DND-41 (cell line): Measurements from ENCODE around the gene SPATC1L.

Experiments used
- ATAC-seq: fragments of 200-7000 bp; cut with Tn5 transposase; 3 replicates; pipeline ENCODE4 v1.9.1; 2021; ENCODE audit warnings: low read depth; ENCODE audit not compliant: insufficient read depth
- DNase-seq: peaks from one replicate; pipeline ENCODE4 v3.0.0-alpha.2; 2020
- H2AFZ ChIP-seq: 2 replicates; pipeline ENCODE4 v1.6.0; 2012; ENCODE audit warnings: low read depth, low read length
- H3K27ac ChIP-seq: 2 replicates; pipeline ENCODE4 v1.5.1; 2012; ENCODE audit warnings: low read length, inconsistent platforms
- H3K27me3 ChIP-seq: fragments of 200-600 bp; sonication (generic); 2 replicates; pipeline ENCODE4 v1.6.0; 2012; ENCODE audit warnings: low read length, mild to moderate bottlenecking, inconsistent platforms; ENCODE audit not compliant: insufficient read depth, poor library complexity
- H3K36me3 ChIP-seq: 2 replicates; pipeline ENCODE4 v1.5.1; 2012; ENCODE audit warnings: low read length, inconsistent platforms; ENCODE audit not compliant: insufficient read depth
- H3K4me1 ChIP-seq: 2 replicates; pipeline ENCODE4 v1.5.1; 2012; ENCODE audit warnings: mild to moderate bottlenecking, low read length; ENCODE audit not compliant: insufficient read depth
- H3K4me2 ChIP-seq: 2 replicates; pipeline ENCODE4 v1.6.0; 2012; ENCODE audit warnings: mild to moderate bottlenecking, moderate library complexity, low read length, inconsistent platforms; ENCODE audit not compliant: insufficient read depth
- H3K4me3 ChIP-seq, 2 experiments: fragments of 200-600 bp in 1 of 2; shearing (Covaris generic) in 1 of 2; 2 replicates each; pipeline ENCODE4 v1.5.1; 2012 to 2016; ENCODE audit warnings: inconsistent platforms in 2 of 2, low read length in 2 of 2, mild to moderate bottlenecking in 2 of 2, low read depth in 1 of 2, moderate library complexity in 1 of 2
- H3K79me2 ChIP-seq: 2 replicates; pipeline ENCODE4 v1.6.0; 2012; ENCODE audit warnings: low read length, inconsistent platforms; ENCODE audit not compliant: insufficient read depth
- H3K9ac ChIP-seq: 2 replicates; pipeline ENCODE4 v1.6.0; 2012; ENCODE audit warnings: low read depth, mild to moderate bottlenecking, inconsistent platforms, low read length, moderate library complexity
- H3K9me3 ChIP-seq: 2 replicates; pipeline ENCODE4 v1.5.1; 2012; ENCODE audit warnings: low read length, moderate library complexity, mild to moderate bottlenecking, inconsistent platforms; ENCODE audit not compliant: insufficient read depth, severe bottlenecking
- H4K20me1 ChIP-seq: 2 replicates; pipeline ENCODE4 v1.6.0; 2012; ENCODE audit warnings: low read length; ENCODE audit not compliant: insufficient read depth
- CTCF ChIP-seq: IDR thresholded peaks from 2 replicates; pipeline ENCODE4 v1.5.1; 2012; ENCODE audit warnings: borderline replicate concordance, low read length, moderate library complexity, mild to moderate bottlenecking; ENCODE audit not compliant: poor library complexity, severe bottlenecking; ENCODE audit errors: extremely low read depth
- EZH2 ChIP-seq: IDR thresholded peaks from 3 replicates; pipeline ENCODE4 v1.6.1; 2012; ENCODE audit warnings: borderline replicate concordance, low read depth, mild to moderate bottlenecking, moderate library complexity, low read length, inconsistent platforms; ENCODE audit not compliant: severe bottlenecking

SPATC1L gene

GRCh38 chr21:46228345-46229051 lies 44.2 kb upstream of the SPATC1L start, which contains the start of gene LSS:
TSS of gene LSS (minus strand) at chr21:46228774. CDS start at chr21:46228745, 29 bp downstream.
- Histone ChIP-seq H3K4me2 (peak within 1 kb of the TSS; percentile 93), H3K27ac (peak within 1 kb of the TSS; percentile 80), H2AFZ (peak within 1 kb of the TSS; percentile 91), H3K79me2 (peaks cover 72% of the 10 kb centered on the region), H3K4me1 (peaks cover 50% of the 10 kb centered on the region), H3K27me3 (no peaks in the 10 kb centered on the region), H3K36me3 (peaks cover 34% of the 10 kb centered on the region), H3K4me3 (peak within 1 kb of the TSS; percentile 67 to 93), H4K20me1 (peaks cover 18% of the 10 kb centered on the region; the same call in 1 of the 2 replicates), H3K9me3 (no peaks in the 10 kb centered on the region), H3K9ac (peak within 1 kb of the TSS; percentile 84)
- DNase-seq (peak; percentile 99), ATAC-seq (peak; percentile 94)
- TF ChIP-seq CTCF (no peak), EZH2 (no peak)

DNA sequence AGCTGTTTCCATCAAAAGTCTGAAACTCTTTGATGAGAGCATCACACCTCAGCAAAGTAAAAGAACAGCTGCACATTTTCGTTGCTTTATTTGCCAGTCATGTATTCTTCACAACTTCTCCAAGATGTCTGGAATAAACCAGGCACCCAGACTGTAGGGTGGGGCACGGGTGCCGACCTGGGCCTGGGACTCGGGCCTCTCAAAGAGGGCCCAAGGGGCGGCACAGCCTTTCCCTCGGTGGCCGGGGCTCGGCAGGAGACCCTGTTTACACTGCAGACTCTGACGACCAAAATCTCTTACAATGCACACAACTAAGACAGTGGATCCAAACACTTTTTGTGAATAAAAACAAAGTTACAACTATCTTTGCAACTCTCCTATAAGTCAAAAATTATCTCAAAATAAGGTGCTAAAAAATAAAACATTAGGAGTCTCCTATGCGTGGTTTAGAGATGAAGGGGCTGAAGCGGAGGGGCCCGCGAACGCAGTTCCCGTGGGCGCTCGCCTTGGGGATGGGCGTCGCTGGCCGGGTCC lies 43.6 kb upstream of the SPATC1L start:
- DNase-seq, result peak; percentile 23
- TF ChIP-seq CTCF, result no peak
- no peak for TF ChIP-seq EZH2
- Histone ChIP-seq H3K27ac (peak overlapping the region; percentile 63), H4K20me1 (peaks cover 20% of the 10 kb centered on the region; the same call in 1 of the 2 replicates), H3K4me3 (peak overlapping the region; percentile 67 to 93), H3K4me2 (peak overlapping the region; percentile 91), H3K9me3 (no peaks in the 10 kb centered on the region), H3K27me3 (no peaks in the 10 kb centered on the region), H3K9ac (peak overlapping the region; percentile 82), H3K4me1 (peaks cover 50% of the 10 kb centered on the region), H3K79me2 (peaks cover 77% of the 10 kb centered on the region), H3K36me3 (peaks cover 36% of the 10 kb centered on the region), H2AFZ (peak overlapping the region; percentile 77)
- no peak for ATAC-seq

- Histone ChIP-seq H4K20me1 (peaks cover 22% of the 10 kb centered on the region; the same call in 1 of the 2 replicates), H3K27me3 (no peaks in the 10 kb centered on the region), H3K4me3 (peak overlapping the region; percentile 67 to 93; a peak in 3 of 4 replicates), H3K4me2 (peak overlapping the region; percentile 91), H2AFZ (no peak overlapping the region), H3K9ac (peak overlapping the region; percentile 82), H3K36me3 (peaks cover 42% of the 10 kb centered on the region), H3K79me2 (peaks cover 85% of the 10 kb centered on the region), H3K9me3 (no peaks in the 10 kb centered on the region), H3K27ac (peak overlapping the region; percentile 7; the same call in 1 of the 2 replicates), H3K4me1 (peaks cover 50% of the 10 kb centered on the region)
- TF ChIP-seq CTCF (no peak), EZH2 (no peak)
- DNase-seq, result no peak
- no peak for ATAC-seq
These were observed 42.8 kb upstream of the SPATC1L start for GRCh38 chr21:46226920-46227599.
